HG03575 (cell line): ENCODE results near the gene TNNC1.

Source experiments
- ATAC-seq: cut with Tn5 transposase; IDR thresholded peaks from one replicate; pipeline ENCODE4 v1.9.1; 2021; ENCODE audit not compliant: unreplicated experiment, insufficient number of reproducible peaks, low FRiP score; ENCODE audit errors: extremely low read depth

TNNC1 gene

GRCh38 chr3:52435246-52436101, 18.4 kb downstream of the TNNC1 start:
- no peak for ATAC-seq

GRCh38 chr3:52434491-52435115, 19.2 kb downstream of the TNNC1 start:
- ATAC-seq, result no peak

GRCh38 chr3:52433996-52434479, 19.8 kb downstream of the TNNC1 start:
- ATAC-seq, result no peak

- no peak for ATAC-seq
Measured at GRCh38 chr3:52433328-52433995, 20.4 kb downstream of the TNNC1 start.

GRCh38 chr3:52432691-52433141, 21.1 kb downstream of the TNNC1 start:
- ATAC-seq, result no peak

- no peak for ATAC-seq
Measured at GRCh38 chr3:52432225-52432624, 21.6 kb downstream of the TNNC1 start.

GRCh38 chr3:52431459-52432223, 22.2 kb downstream of the TNNC1 start:
- no peak for ATAC-seq

GRCh38 chr3:52430416-52430810, 23.4 kb downstream of the TNNC1 start:
- no peak for ATAC-seq

- ATAC-seq, result no peak
Measured at GRCh38 chr3:52429779-52430415, 23.9 kb downstream of the TNNC1 start.

- ATAC-seq, result no peak
Measured at GRCh38 chr3:52429031-52429430, 24.8 kb downstream of the TNNC1 start.

GRCh38 chr3:52428151-52429005, 25.5 kb downstream of the TNNC1 start:
- ATAC-seq, result no peak

- no peak for ATAC-seq
Measured at GRCh38 chr3:52423173-52423572, 30.7 kb downstream of the TNNC1 start.

- ATAC-seq, result no peak
Measured at GRCh38 chr3:52422669-52423068, 31.2 kb downstream of the TNNC1 start.

GRCh38 chr3:52420388-52420787, 33.5 kb downstream of the TNNC1 start:
- ATAC-seq, result no peak

GRCh38 chr3:52415800-52416199, 38.0 kb downstream of the TNNC1 start:
- no peak for ATAC-seq

GRCh38 chr3:52408466-52408865, 45.4 kb downstream of the TNNC1 start:
- ATAC-seq, result no peak

GRCh38 chr3:52407779-52408178, 46.1 kb downstream of the TNNC1 start:
- no peak for ATAC-seq
